ENCODE results near the gene OGFRL1.

The OGFRL1 gene

GRCh38 chr6:71349395-71349794, 60.8 kb downstream of the OGFRL1 start:
- no peak overlapping the region for H3K27ac ChIP-seq (ENCODE audit: insufficient read depth in 1 of 2, low read depth in 1 of 2, low read length in 2 of 2, poor library complexity in 1 of 2, severe bottlenecking in 2 of 2)
- WGBS (ENCODE audit: insufficient coverage): no CpG with 5 or more reads among the region's 3 CpGs
- H3K4me3 ChIP-seq (ENCODE audit: control insufficient read depth in 1 of 7, extremely low read depth in 1 of 7, insufficient read depth in 4 of 7, low read depth in 2 of 7, low read length in 6 of 7): no peak overlapping the region
- H3K27me3 ChIP-seq (replicated peaks in 2 of 5; ENCODE audit: control insufficient read depth in 4 of 5, insufficient read depth in 5 of 5, low read length in 4 of 5): no peaks in the 10 kb centered on the region
- DNase-seq: peak; percentile 38 to 63 (median 54)
- ChIA-PET CTCF (interaction anchor here (1.2 to 2.9 kb wide), 3 partner anchors 48 to 159 kb away, joined by 3 to 13 read pairs (median 11); no protein-coding TSS in a partner anchor), POLR2A (no interaction called here)
- no peaks in the 10 kb centered on the region for H3K9me3 ChIP-seq (ENCODE audit: control extremely low read depth in 1 of 5, control insufficient read depth in 4 of 5, insufficient read depth in 2 of 5, low read depth in 1 of 5, low read length in 4 of 5)
- H3K36me3 ChIP-seq (ENCODE audit: control insufficient read depth in 4 of 4, insufficient read depth in 4 of 4, low read length in 3 of 4): no peaks in the 10 kb centered on the region
- H3K4me1 ChIP-seq (ENCODE audit: control extremely low read depth in 1 of 4, control insufficient read depth in 4 of 4, insufficient read depth in 4 of 4, low read length in 3 of 4): peaks cover 0 to 6% (median 0%) of the 10 kb centered on the region in 4 experiments

GRCh38 chr6:71349976-71350615, 61.5 kb downstream of the OGFRL1 start:
- DNase-seq: peak in 2 of 3 donors; percentile 17 to 23
- Histone ChIP-seq H3K27ac (ENCODE audit: insufficient read depth in 1 of 2, low read depth in 1 of 2, low read length in 2 of 2, poor library complexity in 1 of 2, severe bottlenecking in 2 of 2) (no peak overlapping the region), H3K4me3 (ENCODE audit: control insufficient read depth in 1 of 7, extremely low read depth in 1 of 7, insufficient read depth in 4 of 7, low read depth in 2 of 7, low read length in 6 of 7) (no peak overlapping the region), H3K9me3 (ENCODE audit: control extremely low read depth in 1 of 5, control insufficient read depth in 4 of 5, insufficient read depth in 2 of 5, low read depth in 1 of 5, low read length in 4 of 5) (no peaks in the 10 kb centered on the region), H3K36me3 (ENCODE audit: control insufficient read depth in 4 of 4, insufficient read depth in 4 of 4, low read length in 3 of 4) (no peaks in the 10 kb centered on the region), H3K27me3 (replicated peaks in 2 of 5; ENCODE audit: control insufficient read depth in 4 of 5, insufficient read depth in 5 of 5, low read length in 4 of 5) (no peaks in the 10 kb centered on the region), H3K4me1 (ENCODE audit: control extremely low read depth in 1 of 4, control insufficient read depth in 4 of 4, insufficient read depth in 4 of 4, low read length in 3 of 4) (peaks cover 0 to 6% (median 0%) of the 10 kb centered on the region in 4 experiments)
- ChIA-PET POLR2A (no interaction called here), CTCF (interaction anchor here (0.8 to 2.9 kb wide), 13 partner anchors 13 to 185 kb away, joined by 3 to 13 read pairs (median 4); no protein-coding TSS in a partner anchor)
- WGBS (ENCODE audit: insufficient coverage): 94% methylated on average over 2 of the region's 5 CpGs

DNA sequence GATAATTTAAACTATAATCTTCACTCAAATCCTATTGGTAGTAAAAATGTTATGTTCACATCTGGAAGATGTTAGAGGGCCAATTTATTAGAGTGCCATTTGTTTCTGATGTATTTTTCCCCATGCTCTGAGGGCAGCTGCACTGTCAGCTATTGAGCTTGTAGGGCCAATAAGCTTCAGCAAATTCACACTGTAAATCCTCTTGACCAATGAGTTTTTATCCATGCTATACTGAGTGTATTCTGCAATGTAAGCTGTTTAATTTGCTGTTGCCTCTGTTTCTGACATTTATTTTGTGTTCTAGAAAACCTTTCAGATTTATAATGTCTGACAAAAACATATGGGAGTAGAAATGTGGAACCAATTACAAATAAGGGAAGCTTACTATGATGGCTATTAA, 62.6 kb downstream of the OGFRL1 start:
- Histone ChIP-seq H3K27ac (ENCODE audit: insufficient read depth in 1 of 2, low read depth in 1 of 2, low read length in 2 of 2, poor library complexity in 1 of 2, severe bottlenecking in 2 of 2) (no peak overlapping the region), H3K36me3 (ENCODE audit: control insufficient read depth in 4 of 4, insufficient read depth in 4 of 4, low read length in 3 of 4) (no peaks in the 10 kb centered on the region), H3K9me3 (ENCODE audit: control extremely low read depth in 1 of 5, control insufficient read depth in 4 of 5, insufficient read depth in 2 of 5, low read depth in 1 of 5, low read length in 4 of 5) (no peaks in the 10 kb centered on the region), H3K4me1 (ENCODE audit: control extremely low read depth in 1 of 4, control insufficient read depth in 4 of 4, insufficient read depth in 4 of 4, low read length in 3 of 4) (peaks cover 0 to 6% (median 0%) of the 10 kb centered on the region in 4 experiments), H3K4me3 (ENCODE audit: control insufficient read depth in 1 of 7, extremely low read depth in 1 of 7, insufficient read depth in 4 of 7, low read depth in 2 of 7, low read length in 6 of 7) (no peak overlapping the region), H3K27me3 (replicated peaks in 2 of 5; ENCODE audit: control insufficient read depth in 4 of 5, insufficient read depth in 5 of 5, low read length in 4 of 5) (no peaks in the 10 kb centered on the region)
- no peak for DNase-seq
- POLR2A ChIA-PET: no interaction called here
- CTCF ChIA-PET: interaction anchor here (1.3 to 2.9 kb wide), 8 partner anchors 9 to 186 kb away, joined by 3 to 13 read pairs (median 6); no protein-coding TSS in a partner anchor

Data from common myeloid progenitor, CD34-positive (primary cell).